ENCODE measurements around the gene RPTOR. TPM values are rescaled to one million over a fixed set of nuclear protein-coding genes. Genes with fewer than 3 reads are reported as not detected.

Gene RPTOR
- total RNA-seq, 1 donor from 2014 or later = 32.0 TPM

DNA sequence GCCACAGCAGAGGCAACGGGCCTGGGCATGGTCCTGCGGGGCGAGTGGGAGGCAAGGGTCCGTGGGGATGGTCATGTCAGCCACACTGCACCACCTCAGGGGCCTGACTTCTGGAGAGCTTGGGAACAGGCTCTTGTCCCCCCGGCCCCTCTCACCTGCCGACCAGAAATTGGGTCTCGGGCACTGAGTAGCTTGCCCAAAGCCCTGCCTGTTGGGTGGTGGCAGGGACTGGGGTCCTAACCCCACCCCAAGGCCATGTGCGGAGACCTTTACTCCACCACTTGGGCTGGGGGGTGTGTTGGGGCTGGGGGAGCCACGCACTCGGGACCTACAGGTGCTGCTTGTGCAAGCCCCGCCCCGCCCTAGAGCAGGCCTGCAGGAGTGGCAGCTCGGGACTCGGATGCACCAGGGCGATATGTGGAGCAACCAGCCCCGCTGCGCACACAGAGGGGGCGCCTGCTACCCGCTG is 422.8 kb downstream of the RPTOR start:
- H3K27ac ChIP-seq (ENCODE audit: low read depth, low read length) = no peak overlapping the region
- H3K9ac ChIP-seq (ENCODE audit: low read length) = no peak overlapping the region
- H3K9me3 ChIP-seq (ENCODE audit: insufficient read depth, low read depth, low read length) = no peaks in the 10 kb centered on the region
- no peak overlapping the region for H3K4me2 ChIP-seq (ENCODE audit: low read length)
- no peak overlapping the region for H2AFZ ChIP-seq (ENCODE audit: low read depth, low read length)
- no peaks in the 10 kb centered on the region for H3K36me3 ChIP-seq (ENCODE audit: insufficient read depth, low read length)
- Mint-ChIP-seq H3K4me1 (ENCODE audit: low read depth, unreplicated experiment) (peaks cover 8% of the 10 kb centered on the region), H3K9me3 (ENCODE audit: unreplicated experiment) (no peaks in the 10 kb centered on the region), H3K27ac (ENCODE audit: unreplicated experiment) (no peak overlapping the region), H3K4me3 (ENCODE audit: unreplicated experiment) (no peak overlapping the region), H3K27me3 (ENCODE audit: low read depth, unreplicated experiment) (peaks cover 2% of the 10 kb centered on the region), H3K36me3 (ENCODE audit: low read depth, unreplicated experiment) (no peaks in the 10 kb centered on the region)
- H4K20me1 ChIP-seq (ENCODE audit: insufficient read depth, low read length) = no peaks in the 10 kb centered on the region
- H3K27me3 ChIP-seq (ENCODE audit: insufficient read depth, low read length) = peaks cover 4% of the 10 kb centered on the region
- DNase-seq (ENCODE audit: low read depth) (no peak), FAIRE-seq (no peak)
- TF ChIP-seq, protein P1, sequence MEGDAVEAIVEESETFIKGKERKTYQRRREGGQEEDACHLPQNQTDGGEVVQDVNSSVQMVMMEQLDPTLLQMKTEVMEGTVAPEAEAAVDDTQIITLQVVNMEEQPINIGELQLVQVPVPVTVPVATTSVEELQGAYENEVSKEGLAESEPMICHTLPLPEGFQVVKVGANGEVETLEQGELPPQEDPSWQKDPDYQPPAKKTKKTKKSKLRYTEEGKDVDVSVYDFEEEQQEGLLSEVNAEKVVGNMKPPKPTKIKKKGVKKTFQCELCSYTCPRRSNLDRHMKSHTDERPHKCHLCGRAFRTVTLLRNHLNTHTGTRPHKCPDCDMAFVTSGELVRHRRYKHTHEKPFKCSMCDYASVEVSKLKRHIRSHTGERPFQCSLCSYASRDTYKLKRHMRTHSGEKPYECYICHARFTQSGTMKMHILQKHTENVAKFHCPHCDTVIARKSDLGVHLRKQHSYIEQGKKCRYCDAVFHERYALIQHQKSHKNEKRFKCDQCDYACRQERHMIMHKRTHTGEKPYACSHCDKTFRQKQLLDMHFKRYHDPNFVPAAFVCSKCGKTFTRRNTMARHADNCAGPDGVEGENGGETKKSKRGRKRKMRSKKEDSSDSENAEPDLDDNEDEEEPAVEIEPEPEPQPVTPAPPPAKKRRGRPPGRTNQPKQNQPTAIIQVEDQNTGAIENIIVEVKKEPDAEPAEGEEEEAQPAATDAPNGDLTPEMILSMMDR (IDR thresholded peaks at IDR 0.05; ENCODE audit: insufficient read depth, low read depth, low read length) = no peak
- no peak for TF ChIP-seq EZH2 (IDR thresholded peaks at IDR 0.05; ENCODE audit: insufficient read depth, low read length)
- no peak overlapping the region for H3K4me3 ChIP-seq (ENCODE audit: insufficient read depth, low read depth, low read length)
- peaks cover 8% of the 10 kb centered on the region for H3K4me1 ChIP-seq (ENCODE audit: insufficient read depth, low read length)
- no peaks in the 10 kb centered on the region for H3K79me2 ChIP-seq (ENCODE audit: insufficient read depth, low read length)

- H3K4me2 ChIP-seq (ENCODE audit: low read length) = peak overlapping the region; percentile 60
- H3K4me1 Mint-ChIP-seq (ENCODE audit: low read depth, unreplicated experiment) = peaks cover 8% of the 10 kb centered on the region
Measured at GRCh38 chr17:80968602-80969029, 424.0 kb downstream of the RPTOR start.

More at GRCh38 chr17:80968602-80969029, 424.0 kb downstream of the RPTOR start:
- no peak overlapping the region for H3K9ac ChIP-seq (ENCODE audit: low read length)
- H3K9me3 Mint-ChIP-seq (ENCODE audit: unreplicated experiment) = no peaks in the 10 kb centered on the region
- TF ChIP-seq, protein P1 (IDR thresholded peaks at IDR 0.05; ENCODE audit: insufficient read depth, low read depth, low read length) = no peak
- TF ChIP-seq EZH2 (IDR thresholded peaks at IDR 0.05; ENCODE audit: insufficient read depth, low read length) = no peak
- DNase-seq (ENCODE audit: low read depth) (peak; percentile 37), FAIRE-seq (no peak)
- no peaks in the 10 kb centered on the region for H3K36me3 Mint-ChIP-seq (ENCODE audit: low read depth, unreplicated experiment)
- H3K9me3 ChIP-seq (ENCODE audit: insufficient read depth, low read depth, low read length) = no peaks in the 10 kb centered on the region
- peak overlapping the region; percentile 72 for H3K27ac Mint-ChIP-seq (ENCODE audit: unreplicated experiment)
- no peaks in the 10 kb centered on the region for H3K79me2 ChIP-seq (ENCODE audit: insufficient read depth, low read length)
- peaks cover 8% of the 10 kb centered on the region for H3K4me1 ChIP-seq (ENCODE audit: insufficient read depth, low read length)
- no peak overlapping the region for H3K27ac ChIP-seq (ENCODE audit: low read depth, low read length)
- peaks cover 3% of the 10 kb centered on the region for H3K27me3 Mint-ChIP-seq (ENCODE audit: low read depth, unreplicated experiment)
- no peak overlapping the region for H3K4me3 ChIP-seq (ENCODE audit: insufficient read depth, low read depth, low read length)
- no peak overlapping the region for H3K4me3 Mint-ChIP-seq (ENCODE audit: unreplicated experiment)
- no peak overlapping the region for H2AFZ ChIP-seq (ENCODE audit: low read depth, low read length)
- no peaks in the 10 kb centered on the region for H4K20me1 ChIP-seq (ENCODE audit: insufficient read depth, low read length)
- no peaks in the 10 kb centered on the region for H3K36me3 ChIP-seq (ENCODE audit: insufficient read depth, low read length)
- peaks cover 4% of the 10 kb centered on the region for H3K27me3 ChIP-seq (ENCODE audit: insufficient read depth, low read length)
